Measurements from ENCODE around the gene PITX2.

PITX2 gene

GRCh38 chr4:110619463-110620247 is 3.2 kb downstream of the PITX2 start:
- no peaks in the 10 kb centered on the region for H3K9me3 ChIP-seq (ENCODE audit: low read length)
- H3K4me1 ChIP-seq (ENCODE audit: insufficient read depth, low read length, severe bottlenecking) = no peaks in the 10 kb centered on the region
- H4K20me1 ChIP-seq (ENCODE audit: insufficient read depth, low read length) = no peaks in the 10 kb centered on the region
- H3K27ac ChIP-seq (ENCODE audit: low read depth, low read length, poor library complexity, severe bottlenecking) = no peak overlapping the region
- H3K27me3 ChIP-seq (ENCODE audit: insufficient read depth, low read length) = no peaks in the 10 kb centered on the region
- H2AFZ ChIP-seq (ENCODE audit: low read length) = no peak overlapping the region
- no peaks in the 10 kb centered on the region for H3F3A ChIP-seq (ENCODE audit: insufficient read depth, low read length)
- H3K9me2 ChIP-seq (ENCODE audit: low read depth, low read length) = no peaks in the 10 kb centered on the region
- H3K4me3 ChIP-seq (ENCODE audit: low read depth, low read length, poor library complexity, severe bottlenecking) = no peak overlapping the region
- no peak overlapping the region for H3K4me2 ChIP-seq (ENCODE audit: low read length)
- H3K79me2 ChIP-seq (ENCODE audit: insufficient read depth, low read length) = no peaks in the 10 kb centered on the region
- no peak overlapping the region for H3K9ac ChIP-seq (ENCODE audit: low read length)
- TF ChIP-seq EZH2 (IDR thresholded peaks at IDR 0.05; ENCODE audit: borderline replicate concordance, low read length) = no peak
- no peak for TF ChIP-seq CTCF (IDR thresholded peaks at IDR 0.05; ENCODE audit: low read length)
- H3K36me3 ChIP-seq (ENCODE audit: insufficient read depth, low read length) = no peaks in the 10 kb centered on the region

GRCh38 chr4:110618581-110619462 is 4.1 kb downstream of the PITX2 start:
- H3K9ac ChIP-seq (ENCODE audit: low read length) = no peak overlapping the region
- H3K4me1 ChIP-seq (ENCODE audit: insufficient read depth, low read length, severe bottlenecking) = no peaks in the 10 kb centered on the region
- H3K27me3 ChIP-seq (ENCODE audit: insufficient read depth, low read length) = no peaks in the 10 kb centered on the region
- H2AFZ ChIP-seq (ENCODE audit: low read length) = no peak overlapping the region
- no peak overlapping the region for H3K4me3 ChIP-seq (ENCODE audit: low read depth, low read length, poor library complexity, severe bottlenecking)
- H3K36me3 ChIP-seq (ENCODE audit: insufficient read depth, low read length) = no peaks in the 10 kb centered on the region
- H3K4me2 ChIP-seq (ENCODE audit: low read length) = no peak overlapping the region
- no peaks in the 10 kb centered on the region for H3K9me2 ChIP-seq (ENCODE audit: low read depth, low read length)
- no peaks in the 10 kb centered on the region for H3K79me2 ChIP-seq (ENCODE audit: insufficient read depth, low read length)
- TF ChIP-seq EZH2 (IDR thresholded peaks at IDR 0.05; ENCODE audit: borderline replicate concordance, low read length) (no peak), CTCF (IDR thresholded peaks at IDR 0.05; ENCODE audit: low read length) (no peak)
- no peaks in the 10 kb centered on the region for H3F3A ChIP-seq (ENCODE audit: insufficient read depth, low read length)
- H3K9me3 ChIP-seq (ENCODE audit: low read length) = no peaks in the 10 kb centered on the region
- no peaks in the 10 kb centered on the region for H4K20me1 ChIP-seq (ENCODE audit: insufficient read depth, low read length)
- H3K27ac ChIP-seq (ENCODE audit: low read depth, low read length, poor library complexity, severe bottlenecking) = no peak overlapping the region

- Histone ChIP-seq H4K20me1 (ENCODE audit: insufficient read depth, low read length) (no peaks in the 10 kb centered on the region), H3K27me3 (ENCODE audit: insufficient read depth, low read length) (no peaks in the 10 kb centered on the region), H3K9me3 (ENCODE audit: low read length) (no peaks in the 10 kb centered on the region), H3K79me2 (ENCODE audit: insufficient read depth, low read length) (no peaks in the 10 kb centered on the region), H2AFZ (ENCODE audit: low read length) (no peak overlapping the region), H3K36me3 (ENCODE audit: insufficient read depth, low read length) (no peaks in the 10 kb centered on the region), H3K4me3 (ENCODE audit: low read depth, low read length, poor library complexity, severe bottlenecking) (no peak overlapping the region), H3K9ac (ENCODE audit: low read length) (no peak overlapping the region), H3K4me1 (ENCODE audit: insufficient read depth, low read length, severe bottlenecking) (no peaks in the 10 kb centered on the region), H3K9me2 (ENCODE audit: low read depth, low read length) (no peaks in the 10 kb centered on the region), H3K4me2 (ENCODE audit: low read length) (no peak overlapping the region), H3F3A (ENCODE audit: insufficient read depth, low read length) (no peaks in the 10 kb centered on the region), H3K27ac (ENCODE audit: low read depth, low read length, poor library complexity, severe bottlenecking) (no peak overlapping the region)
- no peak for TF ChIP-seq CTCF (IDR thresholded peaks at IDR 0.05; ENCODE audit: low read length)
- TF ChIP-seq EZH2 (IDR thresholded peaks at IDR 0.05; ENCODE audit: borderline replicate concordance, low read length) = no peak
Measured at GRCh38 chr4:110617646-110618580, 5.0 kb downstream of the PITX2 start.

All from OCI-LY1 (cell line).